GM21576 (cell line): ENCODE data around the gene MOB1B.
"Not testable (repeated sequence)": the region's sequence is repeated elsewhere in the genome, so short reads cannot be mapped to it uniquely, and the experiment has no call there.

ENCODE experiments used
- ATAC-seq: cut with Tn5 transposase; IDR thresholded peaks from one replicate; pipeline ENCODE4 v1.9.1; 2021; ENCODE audit warnings: mild to moderate bottlenecking, moderate library complexity; ENCODE audit not compliant: unreplicated experiment

The MOB1B gene

DNA sequence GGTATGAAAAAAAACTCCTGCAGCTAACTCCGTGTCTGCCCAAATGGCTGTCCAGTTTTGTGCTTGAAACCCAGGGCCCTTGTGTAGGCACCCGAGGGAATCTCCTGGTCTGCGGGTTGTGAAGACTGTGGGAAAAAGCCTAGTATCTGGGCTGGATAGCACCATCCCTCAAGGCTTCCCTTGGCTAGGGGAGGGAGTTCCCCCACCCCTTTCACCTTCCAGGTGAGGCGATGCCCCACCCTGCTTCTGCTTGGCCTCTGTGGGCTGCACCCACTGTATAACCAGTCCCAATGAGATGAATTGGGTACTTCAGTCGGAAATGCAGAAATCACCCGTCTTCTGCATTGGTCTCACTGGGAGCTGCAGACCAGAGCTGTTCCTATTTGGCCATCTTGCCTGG, 102.9 kb downstream of the MOB1B start:
- not testable (repeated sequence) for ATAC-seq

DNA sequence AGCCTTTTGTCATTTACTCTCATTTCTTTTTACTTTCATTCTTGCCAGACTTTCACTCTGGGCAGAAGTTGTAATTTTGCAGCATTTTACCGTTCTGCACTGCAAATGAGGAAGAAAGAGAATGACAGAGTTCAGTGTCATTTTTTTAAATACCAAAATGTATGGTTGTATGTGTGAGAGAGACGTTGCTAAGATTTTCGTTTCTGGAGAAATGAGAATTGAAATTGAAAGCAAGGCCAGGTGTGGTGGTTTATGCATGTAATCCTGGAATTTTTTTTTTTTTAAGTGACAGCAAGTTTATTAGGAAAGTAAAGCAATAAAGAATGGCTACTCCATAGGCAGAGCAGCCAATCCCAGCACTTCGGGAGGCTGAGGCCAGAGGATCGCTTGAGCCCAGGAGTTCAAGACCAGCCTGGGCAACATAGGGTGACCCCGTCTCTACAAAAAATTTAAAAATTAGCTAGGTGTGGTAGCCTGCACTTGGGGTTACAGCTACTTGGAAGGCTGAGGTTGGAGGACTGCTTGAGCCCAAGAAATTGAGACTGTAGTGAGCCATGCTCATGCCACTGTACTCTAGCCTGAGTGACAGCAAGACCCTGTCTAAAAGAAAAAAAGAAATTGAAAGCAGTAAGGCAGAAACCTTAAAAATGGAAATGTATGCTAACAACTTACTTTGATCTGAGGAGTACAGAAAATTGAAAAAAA, 104.2 kb downstream of the MOB1B start:
- peak; percentile 74 for ATAC-seq

DNA sequence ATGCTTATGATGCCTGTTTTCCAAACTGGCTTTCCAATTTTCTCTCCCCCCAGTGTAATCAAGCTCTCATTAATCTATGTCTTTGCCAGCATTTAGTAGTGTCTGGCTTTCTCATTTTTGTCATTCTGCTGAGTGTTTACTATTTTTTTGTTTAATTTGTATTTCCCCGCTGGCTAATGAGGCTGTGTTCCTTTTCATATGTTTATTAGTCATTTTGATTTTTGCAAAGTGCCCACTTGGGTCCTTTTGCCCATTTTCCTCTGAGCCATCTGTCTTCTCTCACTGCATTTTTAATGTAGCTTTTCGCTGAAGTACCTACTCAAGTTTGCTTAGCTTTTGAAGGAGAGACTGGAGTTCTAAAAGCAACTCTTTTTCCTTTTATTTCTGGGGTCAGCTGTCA, 106.0 kb downstream of the MOB1B start:
- no peak for ATAC-seq

DNA sequence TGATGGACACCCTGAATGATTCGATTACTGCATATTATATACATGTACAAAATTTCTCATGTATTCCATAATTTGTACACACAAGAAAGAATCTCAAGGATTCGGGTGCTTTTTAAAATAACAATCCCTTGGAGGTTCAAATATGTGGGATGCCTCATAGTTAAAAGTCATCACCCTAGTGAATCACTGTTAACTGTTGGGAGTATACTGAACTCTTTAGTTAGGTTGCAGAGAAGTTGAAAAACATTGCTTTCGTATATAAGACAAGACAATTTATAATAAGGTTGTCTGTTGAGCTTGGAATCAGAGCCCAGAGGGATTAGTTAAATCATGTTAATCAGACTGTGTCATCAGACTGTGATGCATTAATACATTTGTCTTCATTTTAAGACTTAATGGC, 106.9 kb downstream of the MOB1B start:
- ATAC-seq, result no peak

DNA sequence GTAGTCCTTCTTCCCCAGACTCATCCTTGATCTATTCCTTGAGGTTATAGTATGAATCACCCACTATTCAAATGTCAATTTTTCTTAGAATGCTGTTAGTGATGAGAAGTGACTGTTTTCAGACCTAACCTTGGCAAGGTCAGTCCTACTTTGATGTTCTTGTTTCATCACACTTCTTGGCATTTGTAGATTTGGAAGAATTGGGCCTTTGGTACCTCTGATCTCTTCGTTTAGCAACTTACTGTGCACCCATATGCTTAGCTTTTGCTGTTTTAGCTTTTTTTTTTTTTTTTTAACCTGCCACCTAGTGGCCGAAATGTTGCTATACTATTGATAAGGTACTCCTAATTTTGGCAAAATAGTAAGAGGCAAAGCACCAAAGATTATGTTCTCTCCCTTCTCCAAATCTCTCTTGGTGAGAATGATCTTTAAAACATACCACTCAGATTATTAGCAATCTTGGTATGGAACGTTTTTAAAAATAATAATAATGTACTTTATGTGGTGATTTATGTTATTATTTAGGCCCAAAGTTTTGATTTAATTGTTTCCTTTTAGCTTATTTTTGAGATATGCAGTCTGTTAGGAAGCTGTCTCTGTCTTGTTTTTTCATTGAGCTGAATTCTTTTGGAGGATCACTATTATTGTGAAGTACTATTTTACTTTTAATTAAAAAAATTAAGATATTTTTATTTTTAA, 107.9 kb downstream of the MOB1B start:
- ATAC-seq, result peak; percentile 42

DNA sequence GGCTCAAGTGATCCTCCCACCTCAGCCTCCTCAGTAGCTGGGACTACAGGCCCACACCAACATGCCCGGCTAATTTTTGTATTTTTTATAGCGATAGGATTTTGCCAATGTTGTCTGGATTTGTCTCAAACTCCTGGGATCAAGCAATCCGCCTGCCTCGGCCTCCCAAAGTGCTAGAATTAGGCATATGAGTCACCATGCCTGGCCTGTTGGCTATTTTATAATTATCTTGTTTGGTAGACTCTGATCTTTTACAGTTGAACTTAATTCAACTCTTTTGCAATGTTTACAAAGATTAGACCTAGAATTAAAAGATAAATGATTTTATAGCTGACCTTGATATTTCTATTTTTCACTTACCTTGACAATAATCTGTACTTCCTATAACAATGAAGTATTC, 109.3 kb downstream of the MOB1B start:
- ATAC-seq, result no peak

- not testable (repeated sequence) for ATAC-seq
Observed at GRCh38 chr4:71017391-71017790, 115.2 kb downstream of the MOB1B start.

DNA sequence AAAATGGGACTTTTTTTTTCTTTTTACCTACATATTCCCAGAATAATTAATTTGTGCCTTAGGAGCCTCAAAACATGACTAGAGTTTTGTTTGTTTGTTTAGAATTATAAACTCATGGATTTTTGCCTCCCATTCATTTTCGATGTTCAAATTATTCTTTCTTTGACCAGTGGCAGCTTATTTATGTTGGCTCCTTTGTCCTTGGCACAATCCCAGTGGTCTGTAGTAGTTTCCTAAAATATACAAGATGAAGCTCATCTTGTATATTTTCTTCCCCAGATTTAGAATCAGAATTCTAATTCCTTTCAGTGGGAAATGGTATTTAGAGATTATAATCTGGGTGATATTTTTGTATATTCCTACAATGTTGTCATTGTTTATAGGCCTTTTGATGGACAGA, 118.4 kb downstream of the MOB1B start:
- ATAC-seq, result no peak

DNA sequence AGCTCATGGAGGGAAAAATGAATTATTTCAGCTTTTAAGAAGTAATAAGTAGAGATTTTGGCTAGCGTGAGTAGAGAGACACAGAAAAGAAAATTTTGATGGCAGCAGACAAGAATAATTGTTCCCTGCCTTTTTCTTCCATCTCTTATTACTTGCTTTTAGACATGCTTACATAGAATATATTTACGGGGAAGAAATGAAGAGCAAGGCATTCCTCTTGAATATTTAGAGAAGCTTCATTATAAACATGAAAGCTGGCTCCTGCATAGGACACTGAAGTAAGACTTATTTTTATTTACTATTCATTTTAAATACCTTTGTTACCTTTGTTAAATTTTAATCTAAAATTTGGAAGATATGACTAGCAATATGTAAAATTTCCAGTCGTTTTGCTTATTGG, 123.5 kb downstream of the MOB1B start:
- no peak for ATAC-seq

- no peak for ATAC-seq
Observed at GRCh38 chr4:71026086-71026485, 123.9 kb downstream of the MOB1B start.

- no peak for ATAC-seq
Observed at GRCh38 chr4:71027611-71028010, 125.4 kb downstream of the MOB1B start.

DNA sequence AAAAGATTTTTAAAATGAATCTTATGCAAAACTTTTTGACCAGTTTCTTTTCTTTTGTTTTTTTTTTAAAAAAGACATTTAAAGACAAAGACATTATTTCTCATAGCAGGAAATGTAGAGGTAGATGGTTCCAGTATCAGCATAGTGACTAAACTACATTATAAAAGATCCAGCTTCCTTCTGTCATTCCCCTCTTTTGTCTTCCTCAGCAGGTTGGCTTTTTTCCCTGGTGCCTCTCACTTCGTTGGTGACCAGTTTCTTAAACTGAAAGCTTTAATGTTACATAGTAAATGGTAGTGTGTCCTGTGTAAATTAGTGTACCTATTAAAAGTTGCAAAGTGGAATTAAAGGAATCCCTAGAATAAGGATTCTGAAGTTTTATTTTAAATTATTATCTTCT, 127.3 kb downstream of the MOB1B start:
- ATAC-seq, result no peak

DNA sequence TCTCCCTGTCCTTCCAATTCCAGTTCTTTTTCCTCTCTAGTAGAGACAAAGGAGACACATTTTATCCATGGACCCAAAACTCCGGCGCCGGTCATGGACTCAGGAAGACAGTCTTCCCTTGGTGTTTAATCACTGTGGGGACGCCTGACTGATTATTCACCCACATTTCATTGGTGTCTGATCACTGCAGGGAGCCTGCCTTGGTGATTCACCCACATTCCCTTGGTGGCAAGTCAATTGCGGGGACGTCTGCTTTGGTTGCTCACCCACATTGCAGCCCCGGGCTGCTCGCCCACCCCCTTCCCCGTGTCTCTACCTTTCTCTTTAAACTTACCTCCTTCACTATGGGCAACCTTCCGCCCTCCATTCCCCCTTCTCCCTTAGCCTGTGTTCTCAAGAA, 129.9 kb downstream of the MOB1B start:
- ATAC-seq, result not testable (repeated sequence)
